SK-N-SH (cell line): Measurements from ENCODE around the gene SPATA13.

Source experiments
- CTCF ChIP-seq: fragments of 200-600 bp; sonication (generic); IDR thresholded peaks from 2 replicates; pipeline ENCODE4 v1.6.1; 2017; ENCODE audit warnings: antibody characterized with exemption, mild to moderate bottlenecking, moderate library complexity
- EP300 ChIP-seq, 2 experiments: IDR thresholded peaks; 2 replicates each; pipeline versions ENCODE4 v1.4.0 to v1.6.1; 2012; ENCODE audit warnings: borderline replicate concordance in 1 of 2, low read depth in 1 of 2, low read length in 1 of 2
- FOXM1 ChIP-seq: IDR thresholded peaks from 2 replicates; pipeline ENCODE4 v1.4.0; 2012; ENCODE audit warnings: low read depth, mild to moderate bottlenecking
- NRF1 ChIP-seq: IDR thresholded peaks from 2 replicates; pipeline ENCODE4 v1.6.1; 2012; ENCODE audit warnings: low read depth, mild to moderate bottlenecking, low read length
- PBX3 ChIP-seq: IDR thresholded peaks from 2 replicates; pipeline ENCODE4; 2012
- POLR2AphosphoS5 ChIP-seq: IDR thresholded peaks from 2 replicates; pipeline ENCODE4 v1.6.1; 2012; ENCODE audit warnings: low read depth, low read length
- RCOR1 ChIP-seq: fragments of 150-350 bp; IDR thresholded peaks from 2 replicates; pipeline ENCODE4 v1.6.1; 2017; ENCODE audit warnings: antibody characterized with exemption, low read length
- TAF1 ChIP-seq: IDR thresholded peaks from 2 replicates; pipeline ENCODE4 v1.6.1; 2012; ENCODE audit warnings: low read depth, mild to moderate bottlenecking, low read length, moderate library complexity, borderline replicate concordance
- TCF12 ChIP-seq: IDR thresholded peaks from 2 replicates; pipeline ENCODE4 v1.4.0; 2012
- YY1 ChIP-seq: IDR thresholded peaks from 2 replicates; pipeline ENCODE4 v1.4.0; 2012; ENCODE audit warnings: low read depth, mild to moderate bottlenecking

GRCh38 chr13:24231377-24231776 is 70.9 kb downstream of the SPATA13 start:
- TF ChIP-seq CTCF: no peak
- TF ChIP-seq EP300 (IDR thresholded peaks at IDR 0.05; ENCODE audit: borderline replicate concordance in 1 of 2, low read depth in 1 of 2, low read length in 1 of 2): no peak
- TF ChIP-seq RCOR1: no peak
- no peak for TF ChIP-seq NRF1
- TF ChIP-seq POLR2AphosphoS5: no peak
- no peak for TF ChIP-seq YY1
- TF ChIP-seq TAF1: no peak
- TF ChIP-seq TCF12: no peak
- TF ChIP-seq PBX3: no peak
- TF ChIP-seq FOXM1: no peak
